ENCODE results near the gene LTBP1. TPM values are rescaled to one million over a fixed set of nuclear protein-coding genes. Genes with fewer than 3 reads are reported as not detected.

LTBP1 gene
- total RNA-seq, 1 donor from 2014 or later = 48.4 TPM

DNA sequence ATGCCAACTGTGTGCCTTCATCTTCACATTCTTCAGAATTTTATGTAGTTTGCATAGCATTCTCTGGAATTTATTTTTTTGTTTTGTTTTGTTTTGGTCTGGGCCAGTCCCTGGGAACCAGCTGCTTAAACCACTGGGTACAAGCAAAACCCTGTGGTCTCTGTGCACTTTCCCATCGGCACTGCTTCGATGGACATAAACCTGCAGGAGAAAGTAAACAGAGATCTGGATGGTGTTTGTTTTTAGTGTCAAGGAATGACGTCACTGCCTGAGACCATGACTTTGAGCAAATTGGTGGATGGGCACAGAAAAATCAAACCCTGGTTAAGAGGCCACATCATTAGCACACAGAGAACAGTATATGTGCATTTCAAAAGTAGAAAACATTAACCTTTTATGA is 465.0 kb downstream of the LTBP1 start:
- no peaks in the 10 kb centered on the region for H3K27me3 ChIP-seq
- no peak overlapping the region for H3K27ac ChIP-seq
- intact Hi-C loops (cut with DNase I) = no loop called here
- no peak for DNase-seq (ENCODE audit: extremely low spot score in 2 of 2)
- TF ChIP-seq POLR2AphosphoS5 (IDR thresholded peaks at IDR 0.05; ENCODE audit: insufficient read depth in 1 of 2, low read depth in 1 of 2) = no peak
- no peak for TF ChIP-seq POLR2A (IDR thresholded peaks at IDR 0.05)
- TF ChIP-seq CTCF (IDR thresholded peaks at IDR 0.05) = no peak
- no peaks in the 10 kb centered on the region for H3K36me3 ChIP-seq
- no peaks in the 10 kb centered on the region for H3K9me3 ChIP-seq
- H3K4me1 ChIP-seq = no peaks in the 10 kb centered on the region
- no peak overlapping the region for H3K4me3 ChIP-seq

- Histone ChIP-seq H3K36me3 (no peaks in the 10 kb centered on the region), H3K27ac (no peak overlapping the region), H3K4me3 (no peak overlapping the region), H3K27me3 (no peaks in the 10 kb centered on the region), H3K9me3 (no peaks in the 10 kb centered on the region), H3K4me1 (no peaks in the 10 kb centered on the region)
- no peak for DNase-seq (ENCODE audit: extremely low spot score in 2 of 2)
- TF ChIP-seq CTCF (IDR thresholded peaks at IDR 0.05) = peak in 1 of 3 experiments; percentile 10
- TF ChIP-seq POLR2AphosphoS5 (IDR thresholded peaks at IDR 0.05; ENCODE audit: insufficient read depth in 1 of 2, low read depth in 1 of 2) = no peak
- no peak for TF ChIP-seq POLR2A (IDR thresholded peaks at IDR 0.05)
- intact Hi-C loops (cut with DNase I) = no loop called here
These were observed 466.2 kb downstream of the LTBP1 start for GRCh38 chr2:33412920-33413319.

GRCh38 chr2:33419581-33420200 is 472.9 kb downstream of the LTBP1 start:
- no peak overlapping the region for H3K4me3 ChIP-seq
- intact Hi-C loops (cut with DNase I) = no loop called here
- no peak for DNase-seq (ENCODE audit: extremely low spot score in 2 of 2)
- TF ChIP-seq POLR2AphosphoS5 (IDR thresholded peaks at IDR 0.05; ENCODE audit: insufficient read depth in 1 of 2, low read depth in 1 of 2) (no peak), POLR2A (IDR thresholded peaks at IDR 0.05) (no peak), CTCF (IDR thresholded peaks at IDR 0.05) (no peak)
- H3K27ac ChIP-seq = no peak overlapping the region
- no peaks in the 10 kb centered on the region for H3K27me3 ChIP-seq
- no peaks in the 10 kb centered on the region for H3K4me1 ChIP-seq
- H3K9me3 ChIP-seq = no peaks in the 10 kb centered on the region
- no peaks in the 10 kb centered on the region for H3K36me3 ChIP-seq

DNA sequence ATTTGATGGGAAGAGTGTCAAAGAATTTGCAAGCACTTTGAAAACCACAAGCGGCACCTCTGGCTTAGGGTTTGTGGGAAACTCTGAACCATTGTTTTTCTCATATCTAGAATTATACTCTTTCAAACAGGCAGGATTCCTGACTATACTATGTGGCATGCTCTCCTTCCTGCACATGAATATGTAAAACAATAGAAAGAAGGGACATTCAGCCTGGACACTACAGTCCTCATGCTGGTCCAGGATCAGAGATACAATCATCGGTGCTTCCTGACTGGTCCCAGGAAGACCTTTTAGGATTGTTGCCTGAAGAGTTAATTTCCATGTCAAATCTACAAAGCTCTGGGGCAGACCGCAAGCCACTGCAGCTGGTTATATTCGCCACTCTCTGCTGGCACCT is 474.0 kb downstream of the LTBP1 start:
- intact Hi-C loops (cut with DNase I) = no loop called here
- Histone ChIP-seq H3K9me3 (no peaks in the 10 kb centered on the region), H3K4me1 (no peaks in the 10 kb centered on the region), H3K27me3 (no peaks in the 10 kb centered on the region), H3K36me3 (no peaks in the 10 kb centered on the region), H3K4me3 (no peak overlapping the region), H3K27ac (no peak overlapping the region)
- no peak for TF ChIP-seq POLR2AphosphoS5 (IDR thresholded peaks at IDR 0.05; ENCODE audit: insufficient read depth in 1 of 2, low read depth in 1 of 2)
- TF ChIP-seq CTCF (IDR thresholded peaks at IDR 0.05) = no peak
- no peak for TF ChIP-seq POLR2A (IDR thresholded peaks at IDR 0.05)
- DNase-seq (ENCODE audit: extremely low spot score in 2 of 2) = no peak

- H3K9me3 ChIP-seq = no peaks in the 10 kb centered on the region
- H3K36me3 ChIP-seq = no peaks in the 10 kb centered on the region
- no peak overlapping the region for H3K4me3 ChIP-seq
- no peak overlapping the region for H3K27ac ChIP-seq
- DNase-seq (ENCODE audit: extremely low spot score in 2 of 2) = peak in 1 of 2 donors; percentile 10
- H3K27me3 ChIP-seq = no peaks in the 10 kb centered on the region
- H3K4me1 ChIP-seq = no peaks in the 10 kb centered on the region
- TF ChIP-seq POLR2AphosphoS5 (IDR thresholded peaks at IDR 0.05; ENCODE audit: insufficient read depth in 1 of 2, low read depth in 1 of 2) = no peak
- TF ChIP-seq CTCF (IDR thresholded peaks at IDR 0.05) = no peak
- no peak for TF ChIP-seq POLR2A (IDR thresholded peaks at IDR 0.05)
- intact Hi-C loops (cut with DNase I) = no loop called here
These were observed 475.1 kb downstream of the LTBP1 start for GRCh38 chr2:33421820-33422219.

Data from vagina (tissue), 2 donors.